ENCODE measurements around the gene C2CD4D. TPM values are rescaled to one million over a fixed set of nuclear protein-coding genes. Genes with fewer than 3 reads are reported as not detected.

C2CD4D gene
- total RNA-seq, 1 experiment from 2014 or later = 0.79 TPM

GRCh38 chr1:151834239-151834638 is 5.4 kb downstream of the C2CD4D start:
- Histone ChIP-seq H2AK5ac (ENCODE audit: insufficient read length, low read length) (no peak overlapping the region), H3K14ac (ENCODE audit: insufficient read depth, low read length) (no peak overlapping the region), H3T11ph (ENCODE audit: low read length) (no peak overlapping the region), H4K20me1 (ENCODE audit: control insufficient read depth, insufficient read depth, insufficient read length) (no peaks in the 10 kb centered on the region), H2BK15ac (ENCODE audit: low read depth, low read length) (no peak overlapping the region), H3K27me3 (ENCODE audit: insufficient read depth, low read length) (peaks cover 7% of the 10 kb centered on the region; the same call in 1 of the 2 replicates), H3K18ac (ENCODE audit: insufficient read length, low read depth, low read length) (no peak overlapping the region), H3K4me2 (ENCODE audit: insufficient read depth, insufficient read length, low read length) (no peak overlapping the region), H3K27ac (ENCODE audit: insufficient read length, low read depth, low read length) (no peak overlapping the region), H3K79me1 (ENCODE audit: insufficient read depth, low read depth, low read length, poor library complexity, severe bottlenecking) (no peaks in the 10 kb centered on the region), H3K9ac (ENCODE audit: extremely low read depth, insufficient read length, low read length) (no peak overlapping the region), H4K5ac (ENCODE audit: insufficient read length, low read depth, low read length) (no peak overlapping the region), H2BK120ac (ENCODE audit: low read depth, low read length, poor library complexity, severe bottlenecking) (no peak overlapping the region), H3K9me3 (ENCODE audit: control insufficient read depth, low read depth, low read length) (no peaks in the 10 kb centered on the region), H2BK12ac (ENCODE audit: insufficient read length, low read depth, low read length) (no peak overlapping the region), H2BK20ac (ENCODE audit: low read depth, low read length, poor library complexity, severe bottlenecking) (no peak overlapping the region), H3K23ac (ENCODE audit: insufficient read length, low read depth, low read length) (no peak overlapping the region), H3K79me2 (ENCODE audit: insufficient read depth, low read length) (no peaks in the 10 kb centered on the region), H4K91ac (ENCODE audit: insufficient read length, low read depth, low read length) (no peak overlapping the region), H2AFZ (ENCODE audit: low read length) (no peak overlapping the region), H3K4ac (ENCODE audit: low read depth, low read length) (no peak overlapping the region), H3K23me2 (ENCODE audit: insufficient read length, low read depth, low read length, poor library complexity, severe bottlenecking) (peaks cover 17% of the 10 kb centered on the region), H4K8ac (replicated peaks; ENCODE audit: insufficient read length, low read depth, low read length) (no peak overlapping the region), H2BK5ac (ENCODE audit: insufficient read length, low read length) (no peak overlapping the region), H3K4me1 (ENCODE audit: insufficient read depth, low read length) (peaks cover 8% of the 10 kb centered on the region; the same call in 1 of the 2 replicates), H3K56ac (ENCODE audit: insufficient read length, low read depth, low read length) (no peak overlapping the region)
- H3K4me3 Mint-ChIP-seq = no peak overlapping the region
- no peaks in the 10 kb centered on the region for H3K36me3 Mint-ChIP-seq (ENCODE audit: insufficient read depth in 1 of 3, low read depth in 3 of 3)
- TF ChIP-seq CTCF (conservative IDR thresholded peaks at IDR 0.05) = no peak
- DNase-seq = no peak
- no CpG with 5 or more reads among the region's 3 CpGs for WGBS (ENCODE audit: extremely low coverage, insufficient read length, low lambda C conversion rate)
- peaks cover 25% of the 10 kb centered on the region for H3K27me3 Mint-ChIP-seq (ENCODE audit: low read depth)
- peaks cover 29 to 45% of the 10 kb centered on the region in 2 experiments for H3K4me1 Mint-ChIP-seq
- H3K27ac Mint-ChIP-seq = no peak overlapping the region
- H3K9me3 Mint-ChIP-seq = no peaks in the 10 kb centered on the region; a peak in 1 of 5 replicates

Data from H9 (cell line).